GM15510 (cell line): ENCODE data around the gene VPS35.

Experiments used
- POLR2A ChIP-seq: IDR thresholded peaks from 3 replicates; pipeline ENCODE4 v1.6.1; 2011; ENCODE audit warnings: borderline replicate concordance; ENCODE audit not compliant: insufficient read length; ENCODE audit errors: extremely low read depth

The VPS35 gene

GRCh38 chr16:46688654-46689364 lies at the start of gene VPS35:
TSS of gene VPS35 (minus strand) at chr16:46689178. CDS start at chr16:46689133, 45 bp downstream.
- peak; percentile 50 for TF ChIP-seq POLR2A

DNA sequence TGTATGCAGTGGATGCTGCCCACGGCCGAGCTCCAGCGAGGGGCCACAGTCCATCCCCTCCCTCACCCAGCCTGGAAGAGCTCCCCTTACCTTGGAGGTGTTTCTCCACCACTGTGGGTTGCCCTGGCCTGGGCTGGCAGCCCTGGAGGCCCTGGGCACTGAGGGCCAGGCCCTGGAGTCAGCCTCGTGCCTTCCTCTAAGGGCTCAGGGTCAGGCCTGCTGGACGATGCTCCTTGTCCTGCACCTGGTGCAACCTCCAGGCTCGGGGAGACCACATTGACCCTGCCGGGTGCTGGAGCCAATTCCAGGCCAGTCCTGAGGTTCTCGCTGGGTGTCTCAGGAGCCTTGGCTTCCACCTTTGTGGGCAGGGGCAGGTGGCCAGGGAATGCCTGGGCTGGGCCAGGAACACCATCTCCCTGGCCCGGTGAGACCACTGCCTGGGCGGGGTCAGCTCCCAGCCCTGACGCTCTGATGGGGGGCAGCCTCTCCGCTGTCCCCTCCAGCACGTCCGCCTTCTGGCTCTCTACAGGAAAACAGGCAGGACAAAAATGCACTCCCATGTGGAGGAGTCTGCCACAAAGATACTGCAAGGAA lies 48.7 kb upstream of the VPS35 start:
- no peak for TF ChIP-seq POLR2A

DNA sequence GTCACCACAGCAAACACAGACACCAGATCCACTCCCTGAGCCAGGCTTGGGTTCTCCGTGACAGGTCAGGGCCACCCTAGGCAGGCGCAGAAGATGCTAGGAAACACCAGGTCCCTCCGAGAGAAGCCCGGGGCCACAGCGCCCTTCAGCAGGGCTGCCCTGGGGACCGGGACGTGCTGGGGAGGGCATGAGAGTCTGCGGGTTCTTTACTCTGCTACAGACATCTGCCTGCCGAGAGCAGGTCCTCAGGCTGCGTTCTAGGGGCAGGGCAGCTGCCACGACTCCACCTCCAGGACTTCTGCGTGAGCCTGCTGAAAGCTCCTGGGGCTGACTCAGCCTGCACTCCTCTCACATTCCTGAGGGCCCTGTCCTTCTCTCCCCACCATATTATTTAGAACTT lies 47.7 kb upstream of the VPS35 start:
- TF ChIP-seq POLR2A = no peak

- TF ChIP-seq POLR2A = no peak
Observed at GRCh38 chr16:46733319-46733830, 44.4 kb upstream of the VPS35 start.

DNA sequence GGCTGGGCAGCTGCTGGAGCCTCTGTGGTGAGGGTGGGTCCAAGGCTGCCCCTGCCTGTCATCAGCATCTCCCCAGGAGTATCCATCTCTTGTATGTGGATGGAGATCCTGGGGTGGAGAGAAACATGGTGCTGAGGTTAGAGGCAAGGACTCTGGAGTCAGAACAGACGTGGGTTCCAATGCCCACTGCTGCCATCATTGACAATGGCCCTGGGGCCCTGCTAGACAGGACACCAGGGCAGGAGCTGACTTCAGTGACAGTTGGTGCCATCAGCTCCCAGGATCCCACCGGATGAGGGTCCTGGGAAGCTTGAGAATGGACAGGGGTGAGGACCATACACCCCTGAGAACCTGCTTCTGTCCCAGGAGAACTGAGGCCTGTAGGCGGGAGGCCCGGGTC lies 43.6 kb upstream of the VPS35 start:
- TF ChIP-seq POLR2A = no peak

- TF ChIP-seq POLR2A = no peak
Observed at GRCh38 chr16:46731691-46732555, 42.9 kb upstream of the VPS35 start.

DNA sequence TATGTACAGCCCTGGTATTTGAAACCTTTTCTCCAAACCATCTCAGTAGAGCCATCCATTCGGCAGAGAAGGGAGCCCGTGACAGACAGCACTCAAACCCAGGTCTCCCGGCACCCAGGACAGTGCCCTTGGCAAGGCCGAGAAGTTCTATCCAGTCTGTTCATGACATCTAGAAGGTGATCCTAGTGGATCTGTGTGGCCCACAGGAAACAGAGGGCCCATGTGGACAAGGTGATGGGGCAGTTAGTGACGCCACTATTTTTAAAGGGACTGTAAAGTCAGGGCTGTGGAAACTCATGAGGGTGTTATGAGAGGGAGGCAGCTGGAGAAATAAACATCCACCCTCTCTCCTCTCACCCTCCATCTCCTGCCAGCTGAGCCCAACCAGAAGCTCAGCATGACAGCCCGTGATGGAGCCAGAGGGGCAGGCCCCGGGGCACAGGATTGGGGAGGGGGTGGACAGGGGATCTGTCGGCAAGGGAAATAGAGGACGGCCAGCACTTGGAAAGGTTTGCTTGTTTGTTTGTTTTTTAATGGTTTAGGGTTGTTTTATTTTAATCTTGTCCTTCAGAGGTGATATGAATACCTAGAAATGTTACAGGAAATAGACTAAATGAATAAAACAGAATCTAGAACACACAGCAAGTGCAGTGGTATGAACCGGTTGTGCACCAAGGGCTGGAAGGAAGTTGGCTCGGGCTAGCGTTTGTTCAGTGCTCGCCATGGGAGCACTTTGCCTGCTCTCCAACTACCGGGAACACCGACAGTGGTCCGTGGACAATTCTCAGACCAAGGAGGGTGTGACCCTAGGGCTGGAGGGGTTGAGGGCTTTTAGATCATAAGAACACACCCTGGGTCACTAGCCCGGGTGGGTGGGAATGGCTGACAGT lies 42.1 kb upstream of the VPS35 start:
- no peak for TF ChIP-seq POLR2A

DNA sequence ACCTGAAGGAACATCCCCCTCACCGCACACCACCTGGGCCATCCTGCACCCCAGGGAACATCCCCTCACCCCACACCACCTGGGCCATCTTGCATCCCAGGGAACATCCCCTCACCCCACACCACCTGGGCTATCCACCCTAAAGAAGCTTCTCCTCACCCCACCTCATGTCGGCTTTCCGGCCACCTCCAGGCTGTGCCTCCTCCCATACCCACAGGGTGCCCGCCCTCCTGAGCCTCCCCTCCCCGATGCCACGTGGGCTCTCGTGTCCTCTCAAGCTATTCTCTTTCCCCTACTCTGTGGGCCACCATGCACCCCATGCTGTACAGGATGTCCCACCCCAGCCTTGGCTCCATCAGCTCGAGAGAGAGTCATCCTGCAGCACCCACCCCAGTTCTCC lies 41.1 kb upstream of the VPS35 start:
- TF ChIP-seq POLR2A = no peak

DNA sequence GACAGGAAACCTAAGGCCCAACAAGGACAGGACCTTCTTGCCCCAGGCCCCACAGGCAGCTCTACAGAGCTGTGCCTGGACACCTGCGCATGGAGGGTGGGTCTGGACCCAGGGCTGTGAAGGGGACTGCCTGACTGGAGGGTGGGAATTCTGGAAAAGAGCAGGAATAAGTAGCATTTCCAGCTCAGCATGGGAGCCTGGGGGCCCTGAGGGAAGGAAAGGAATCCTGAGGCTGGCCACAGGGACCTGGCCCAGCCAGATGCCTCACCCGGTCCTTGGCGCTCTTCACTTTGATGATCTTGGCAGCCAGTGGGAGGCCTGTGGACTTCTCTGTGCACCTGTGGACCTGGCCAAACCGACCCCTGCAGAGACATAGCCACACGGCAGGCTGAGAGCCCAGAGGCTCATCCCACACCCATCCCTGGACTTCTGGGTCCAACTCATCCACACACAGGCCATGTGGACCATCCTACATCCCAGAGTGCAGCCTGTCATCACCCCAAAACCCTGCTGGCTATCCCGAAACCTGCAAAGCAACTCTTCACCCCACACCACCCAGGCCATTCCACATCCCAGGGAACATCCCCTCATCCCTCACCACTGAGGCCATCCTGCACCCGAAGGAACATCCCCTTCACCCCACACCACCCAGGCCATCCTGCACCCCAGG lies 40.5 kb upstream of the VPS35 start:
- TF ChIP-seq POLR2A = no peak

DNA sequence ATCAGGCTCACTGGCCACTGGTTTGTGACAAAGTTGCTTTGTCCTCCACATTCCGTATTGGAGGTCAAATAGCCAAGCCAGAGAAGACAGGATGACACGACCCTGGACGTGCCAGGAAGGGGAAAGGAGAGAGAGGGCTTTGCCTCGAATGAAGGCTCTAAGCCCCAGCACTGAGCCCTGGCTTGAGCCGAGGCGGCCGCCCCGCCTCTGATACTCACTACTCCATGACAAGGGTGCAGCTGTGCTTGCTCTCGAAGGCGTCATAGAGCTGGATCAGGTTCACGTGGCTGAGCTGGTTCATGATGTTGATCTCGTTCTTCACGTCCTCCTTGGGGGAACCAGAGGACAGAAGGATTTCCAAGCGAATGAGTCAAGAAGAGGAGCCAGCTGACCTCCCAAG lies 39.8 kb upstream of the VPS35 start:
- TF ChIP-seq POLR2A = no peak

DNA sequence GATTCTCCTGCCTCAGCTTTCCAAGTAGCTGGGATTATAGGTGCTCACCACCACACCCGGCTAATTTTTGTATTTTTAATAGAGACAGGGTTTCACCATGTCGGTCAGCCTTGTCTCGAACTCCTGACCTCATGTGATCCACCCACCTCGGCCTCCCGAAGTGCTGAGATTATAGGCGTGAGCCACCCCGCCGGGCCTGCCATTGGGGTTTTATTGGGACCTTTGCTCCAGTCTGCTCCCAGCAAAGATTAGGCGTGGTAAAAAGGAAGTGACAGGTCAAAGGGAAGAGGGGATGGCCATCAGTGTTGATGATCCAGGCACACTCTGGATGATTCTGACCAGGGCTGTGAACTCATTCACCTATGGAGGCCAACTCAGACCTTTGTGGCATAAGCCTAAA lies 38.7 kb upstream of the VPS35 start:
- TF ChIP-seq POLR2A = no peak

DNA sequence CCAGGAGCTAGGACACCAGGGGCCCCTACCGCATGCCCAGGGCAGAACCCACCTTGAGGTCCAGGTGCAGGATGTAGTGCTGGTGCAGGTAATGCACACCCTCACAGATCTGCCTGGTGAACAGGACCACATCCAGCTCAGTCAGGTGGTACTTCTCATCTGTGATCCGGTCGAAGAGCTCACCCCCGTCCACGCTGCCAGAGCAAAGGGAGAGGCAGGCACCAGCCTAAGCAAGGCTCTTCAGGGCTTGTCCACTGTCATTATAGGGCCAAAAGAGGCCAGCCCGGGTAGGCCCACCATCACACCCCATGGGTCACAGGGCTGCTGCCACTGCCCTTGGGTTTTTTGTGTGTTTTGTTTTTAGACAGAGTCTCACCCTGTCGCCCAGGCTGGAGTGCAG lies 38.2 kb upstream of the VPS35 start:
- TF ChIP-seq POLR2A = no peak

DNA sequence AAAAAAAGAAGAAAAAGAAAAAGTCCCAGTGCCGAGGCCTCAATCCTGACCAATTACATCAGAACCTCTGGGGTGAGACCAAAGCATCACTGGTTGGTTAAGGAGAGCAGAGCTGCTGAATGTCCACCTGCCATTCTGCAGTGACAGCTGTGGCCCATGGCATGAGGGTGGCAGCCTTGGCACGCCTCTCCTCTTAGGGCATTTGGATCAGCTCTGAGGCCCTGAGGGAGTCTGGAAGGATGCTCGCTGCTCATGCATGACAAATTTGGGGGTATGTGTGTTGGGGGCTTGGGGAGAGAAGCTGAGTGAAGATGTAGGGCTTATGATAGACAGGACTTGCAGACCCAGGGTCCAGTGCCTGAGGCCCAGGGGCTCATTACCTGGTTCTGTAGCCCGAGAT lies 32.9 kb upstream of the VPS35 start:
- no peak for TF ChIP-seq POLR2A

DNA sequence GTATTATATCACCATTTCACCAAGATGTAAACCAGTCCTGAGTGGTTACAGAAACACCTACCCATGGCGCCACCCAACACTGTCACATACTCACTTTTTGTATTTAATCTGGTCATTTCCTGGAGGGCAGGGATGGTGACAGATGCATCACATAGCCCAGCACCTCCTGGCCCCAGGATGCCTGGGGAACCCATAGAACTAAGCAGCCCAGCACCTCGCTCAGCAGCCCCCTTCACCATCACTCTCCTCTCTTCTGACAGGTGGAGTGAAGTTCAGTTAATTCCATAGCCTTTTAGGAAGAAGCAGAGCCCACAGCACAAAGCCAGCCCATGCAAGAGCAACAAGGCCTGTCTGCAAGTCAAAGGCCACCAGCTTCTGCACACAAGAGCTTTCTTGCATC lies 31.6 kb upstream of the VPS35 start:
- no peak for TF ChIP-seq POLR2A

GRCh38 chr16:46719528-46719927 lies 30.6 kb upstream of the VPS35 start:
- no peak for TF ChIP-seq POLR2A

- TF ChIP-seq POLR2A = no peak
Observed at GRCh38 chr16:46718214-46718613, 29.2 kb upstream of the VPS35 start.
